CD1c-positive myeloid dendritic cell (primary cell): Measurements from ENCODE around the gene SNAP91.
"Not testable (repeated sequence)": the region's sequence is repeated elsewhere in the genome, so short reads cannot be mapped to it uniquely, and the experiment has no call there.

Experiments
- DNase-seq: peaks from one replicate; pipeline ENCODE4 v3.0.0-alpha.2; 2016; ENCODE audit errors: extremely low spot score

SNAP91 gene, protein sequence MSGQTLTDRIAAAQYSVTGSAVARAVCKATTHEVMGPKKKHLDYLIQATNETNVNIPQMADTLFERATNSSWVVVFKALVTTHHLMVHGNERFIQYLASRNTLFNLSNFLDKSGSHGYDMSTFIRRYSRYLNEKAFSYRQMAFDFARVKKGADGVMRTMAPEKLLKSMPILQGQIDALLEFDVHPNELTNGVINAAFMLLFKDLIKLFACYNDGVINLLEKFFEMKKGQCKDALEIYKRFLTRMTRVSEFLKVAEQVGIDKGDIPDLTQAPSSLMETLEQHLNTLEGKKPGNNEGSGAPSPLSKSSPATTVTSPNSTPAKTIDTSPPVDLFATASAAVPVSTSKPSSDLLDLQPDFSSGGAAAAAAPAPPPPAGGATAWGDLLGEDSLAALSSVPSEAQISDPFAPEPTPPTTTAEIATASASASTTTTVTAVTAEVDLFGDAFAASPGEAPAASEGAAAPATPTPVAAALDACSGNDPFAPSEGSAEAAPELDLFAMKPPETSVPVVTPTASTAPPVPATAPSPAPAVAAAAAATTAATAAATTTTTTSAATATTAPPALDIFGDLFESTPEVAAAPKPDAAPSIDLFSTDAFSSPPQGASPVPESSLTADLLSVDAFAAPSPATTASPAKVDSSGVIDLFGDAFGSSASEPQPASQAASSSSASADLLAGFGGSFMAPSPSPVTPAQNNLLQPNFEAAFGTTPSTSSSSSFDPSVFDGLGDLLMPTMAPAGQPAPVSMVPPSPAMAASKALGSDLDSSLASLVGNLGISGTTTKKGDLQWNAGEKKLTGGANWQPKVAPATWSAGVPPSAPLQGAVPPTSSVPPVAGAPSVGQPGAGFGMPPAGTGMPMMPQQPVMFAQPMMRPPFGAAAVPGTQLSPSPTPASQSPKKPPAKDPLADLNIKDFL

DNA sequence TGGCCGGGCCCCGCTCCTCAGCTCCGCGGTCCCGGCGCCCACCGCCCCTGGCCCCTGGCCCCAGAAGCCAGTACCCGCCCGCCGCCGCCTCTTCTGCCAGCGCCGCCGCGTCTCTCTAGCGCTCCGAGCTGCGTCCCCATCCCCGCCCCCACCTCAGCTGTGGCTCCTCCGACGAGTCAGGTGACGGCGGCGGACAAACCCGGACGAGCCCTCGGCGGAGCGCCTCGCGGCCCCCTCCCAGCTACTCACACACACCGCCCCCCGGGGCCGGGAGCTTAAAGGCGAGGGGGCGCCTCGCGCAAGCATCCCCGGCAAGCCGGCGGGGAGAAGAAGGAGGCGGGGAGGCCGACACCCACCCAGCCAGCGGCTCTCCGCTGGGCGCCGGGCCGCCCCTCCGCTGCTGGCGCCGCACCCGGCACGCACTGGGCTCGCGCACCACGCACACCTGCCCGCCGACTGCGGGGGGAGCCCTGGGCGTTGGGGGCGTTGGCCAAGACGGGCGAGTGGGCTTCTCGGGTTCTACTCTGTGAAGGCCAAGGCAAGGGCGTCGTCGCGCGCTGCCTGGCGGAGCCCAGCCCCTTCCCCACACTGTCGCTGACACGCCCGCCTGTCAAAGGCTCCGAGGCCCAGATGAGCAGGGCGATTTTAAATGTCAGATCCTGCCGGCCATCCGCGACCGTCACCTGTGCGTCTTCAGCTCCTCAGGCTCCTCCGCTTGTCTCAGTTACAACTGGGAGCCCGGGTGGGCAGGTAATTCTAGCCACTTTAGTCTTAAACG lies at the start of gene SNAP91:
SNAP91 (minus strand) TSS at position 132 of the 778 bp plus-strand sequence. CDS start 1,174 bp downstream, outside the sequence.
- DNase-seq, result no peak

DNA sequence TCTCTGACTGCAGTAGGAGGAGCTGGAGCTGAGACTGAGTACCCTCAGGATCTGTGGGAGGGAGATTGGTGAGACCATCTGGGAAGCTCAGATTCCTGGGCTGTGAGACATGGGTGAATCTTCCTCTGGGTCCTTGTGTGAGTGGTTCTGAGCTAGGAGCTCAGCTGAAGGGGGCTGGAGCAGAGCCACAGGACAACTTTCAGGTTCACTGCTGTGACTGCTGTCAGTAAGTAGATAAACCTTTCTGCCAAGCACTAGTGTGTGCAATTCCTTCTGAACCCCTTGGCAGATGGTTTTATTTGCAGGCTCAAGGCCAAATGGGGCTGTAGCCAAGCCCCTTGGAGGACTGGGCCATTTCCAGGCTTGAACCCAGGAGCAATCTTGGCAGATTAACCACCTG lies 49.6 kb upstream of the SNAP91 start:
- no peak for DNase-seq

DNA sequence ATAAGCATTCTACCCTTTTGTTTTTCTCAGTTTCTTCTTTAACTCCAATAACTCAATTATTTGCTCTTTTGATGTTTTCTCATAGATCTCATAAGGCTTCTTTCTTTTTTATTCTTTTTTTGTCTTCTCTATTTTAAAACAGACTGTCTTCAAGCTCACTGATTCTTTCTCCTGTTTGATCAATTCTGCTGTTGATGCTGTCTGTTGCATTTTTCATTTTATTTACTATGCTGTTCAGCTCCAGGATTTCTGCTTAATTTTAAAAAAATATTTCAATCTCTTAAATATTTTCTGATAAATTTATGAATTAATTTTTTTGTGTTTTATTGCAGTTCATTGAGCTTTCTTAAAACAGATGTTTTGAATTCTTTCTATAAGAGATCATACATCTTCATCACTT lies 48.1 kb upstream of the SNAP91 start:
- no peak for DNase-seq

DNA sequence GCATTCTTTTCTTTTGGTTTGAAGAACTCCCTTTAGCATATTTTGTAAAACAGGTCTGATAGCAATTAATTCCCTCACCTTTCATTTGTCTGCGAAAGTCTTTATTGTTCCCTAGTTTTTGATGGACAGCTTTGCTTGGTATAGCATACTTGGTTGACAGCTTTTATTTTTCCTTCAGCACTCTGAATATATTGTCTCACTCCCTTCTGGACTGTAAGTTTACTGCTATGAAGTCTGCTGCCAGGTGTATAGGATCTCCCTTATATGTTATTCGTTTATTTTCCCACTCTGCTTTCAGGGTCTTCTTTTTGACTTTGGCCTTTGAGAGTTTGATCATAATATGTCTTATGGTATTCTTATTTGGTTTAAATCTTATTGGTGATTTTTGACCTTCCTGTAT lies 47.7 kb upstream of the SNAP91 start:
- no peak for DNase-seq

DNA sequence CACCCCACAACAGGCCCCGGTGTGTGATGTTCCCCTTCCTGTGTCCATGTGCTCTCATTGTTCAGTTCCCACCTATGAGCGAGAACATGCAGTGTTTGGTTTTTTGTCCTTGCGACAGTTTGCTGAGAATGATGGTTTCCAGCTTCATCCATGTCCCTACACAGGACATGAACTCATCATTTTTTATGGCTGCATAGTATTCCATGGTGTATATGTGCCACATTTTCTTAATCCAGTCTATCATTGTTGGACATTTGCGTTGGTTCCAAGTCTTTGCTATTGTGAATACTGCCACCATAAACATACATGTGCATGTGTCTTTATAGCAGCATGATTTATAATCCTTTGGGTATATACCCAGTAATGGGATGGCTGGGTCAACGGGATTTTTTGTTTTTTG lies 43.5 kb upstream of the SNAP91 start:
- not testable (repeated sequence) for DNase-seq

DNA sequence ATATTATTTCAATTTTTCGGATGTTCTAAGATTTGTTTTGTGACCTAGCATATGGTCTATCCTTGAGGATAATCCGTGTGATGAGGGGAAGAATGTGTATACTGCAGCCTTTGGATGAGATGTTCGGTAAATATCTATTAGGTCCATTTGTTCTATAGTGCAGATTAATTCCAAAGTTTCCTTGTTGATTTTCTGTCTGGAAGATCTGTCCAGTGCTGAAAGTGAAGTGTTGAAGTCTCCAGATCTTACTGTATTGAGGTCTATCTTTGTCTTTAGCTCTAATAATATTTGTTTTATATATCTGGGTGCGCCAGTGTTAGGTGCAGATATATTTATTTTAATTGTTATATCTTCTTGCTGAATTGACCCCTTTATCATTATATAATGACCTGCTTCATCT lies 32.2 kb upstream of the SNAP91 start:
- no peak for DNase-seq

DNA sequence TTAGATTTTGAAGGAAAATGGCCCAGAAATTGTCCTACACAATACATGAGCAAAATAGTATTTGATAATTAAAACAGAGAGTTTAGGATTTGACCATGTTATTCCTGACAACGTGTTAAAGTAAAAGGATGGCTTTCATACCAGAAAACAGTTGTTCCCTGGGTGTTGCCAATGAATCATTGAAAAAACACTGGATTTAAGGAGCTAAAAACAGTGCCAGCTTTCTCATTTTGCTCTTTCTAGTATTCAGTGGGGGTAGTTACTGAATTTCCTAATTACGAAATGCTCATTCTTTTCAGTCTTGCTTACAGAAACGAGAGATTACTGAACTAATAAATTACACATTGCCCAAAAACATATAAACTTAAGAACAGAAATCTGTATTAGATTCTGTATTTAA lies 26.6 kb upstream of the SNAP91 start:
- no peak for DNase-seq

DNA sequence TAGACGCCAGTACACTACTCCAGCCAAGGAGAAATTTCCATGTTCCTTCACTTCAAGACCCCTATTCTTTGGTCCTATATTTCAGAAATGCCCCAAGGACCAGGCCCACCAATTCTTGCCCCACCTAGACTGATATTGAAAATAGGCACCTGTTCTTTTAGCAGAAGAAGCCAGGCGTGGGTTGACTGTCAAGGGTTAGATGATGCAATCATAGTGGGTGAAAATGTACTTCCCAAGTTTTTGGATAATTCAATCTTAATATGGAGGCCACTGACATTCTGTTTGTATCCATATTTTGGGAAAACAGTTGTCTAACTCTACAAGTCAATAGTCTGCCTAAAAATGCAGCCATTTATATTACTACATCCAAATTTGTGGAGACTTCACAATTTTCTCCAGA lies 21.0 kb upstream of the SNAP91 start:
- DNase-seq, result no peak

DNA sequence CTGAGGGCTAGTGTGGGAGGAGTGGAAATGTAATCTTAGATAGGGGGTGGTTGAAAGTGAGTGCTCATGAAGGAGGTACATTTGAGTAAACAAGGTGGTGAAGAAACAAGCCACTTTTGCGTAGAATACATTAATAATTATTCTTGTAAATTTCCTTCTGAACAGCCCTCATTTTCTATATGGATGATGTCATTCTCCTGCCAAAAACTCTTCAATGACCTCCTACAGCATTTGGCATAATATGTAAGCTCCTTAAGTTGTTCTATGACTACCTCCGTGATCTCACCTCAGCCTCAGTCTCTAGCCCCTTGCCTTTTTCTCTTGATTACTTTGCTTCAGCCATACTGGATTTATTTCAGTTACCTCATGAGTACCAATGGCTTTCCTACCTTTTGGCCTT lies 14.0 kb upstream of the SNAP91 start:
- no peak for DNase-seq

DNA sequence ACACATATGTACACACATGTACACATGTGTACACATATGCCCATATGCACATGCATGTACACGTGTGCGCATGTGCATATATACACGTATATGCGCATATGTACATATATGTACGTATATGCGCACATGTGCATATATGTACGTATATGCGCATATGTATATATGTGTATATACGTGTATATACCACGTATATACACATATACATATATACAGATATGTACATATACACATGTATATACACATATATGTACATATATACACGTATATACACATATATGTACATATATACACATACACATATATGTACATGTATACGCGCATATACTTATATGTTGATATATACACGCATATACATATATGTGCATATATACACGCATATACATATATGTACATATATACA lies 8.9 kb upstream of the SNAP91 start:
- no peak for DNase-seq

DNA sequence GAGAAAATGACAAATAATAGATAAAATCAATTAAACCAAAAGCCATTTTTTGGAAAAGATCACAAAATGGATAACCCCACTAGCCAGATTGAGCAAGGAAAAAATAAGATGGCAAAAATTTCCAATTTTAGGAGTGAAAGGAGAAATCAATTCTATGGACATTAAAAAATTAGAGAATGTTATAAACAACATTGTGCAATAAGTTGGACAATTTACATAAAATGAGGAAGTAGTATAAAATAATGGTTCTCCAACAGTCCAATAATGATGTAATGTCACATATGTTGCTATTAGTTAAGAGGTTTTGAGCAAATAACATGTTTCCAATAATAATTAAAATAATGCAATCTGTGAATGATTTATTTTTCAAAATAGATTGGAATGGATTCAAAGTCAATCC lies 3.1 kb upstream of the SNAP91 start:
- no peak for DNase-seq

DNA sequence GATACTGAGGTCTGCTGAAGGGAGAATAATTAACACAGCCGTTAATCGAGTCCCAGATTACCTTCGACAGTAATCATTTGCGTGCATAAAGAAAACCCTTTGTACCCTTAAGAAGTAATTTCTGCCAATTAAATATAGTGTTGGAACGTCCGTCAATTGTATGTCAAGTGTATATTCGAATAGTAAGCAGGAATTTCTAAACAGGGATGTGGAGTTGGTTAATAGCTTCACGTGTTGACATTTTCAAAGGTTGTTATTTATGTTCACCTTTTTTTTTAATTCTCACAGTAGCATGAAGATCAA lies 798 bp upstream of the SNAP91 start:
- no peak for DNase-seq

DNA sequence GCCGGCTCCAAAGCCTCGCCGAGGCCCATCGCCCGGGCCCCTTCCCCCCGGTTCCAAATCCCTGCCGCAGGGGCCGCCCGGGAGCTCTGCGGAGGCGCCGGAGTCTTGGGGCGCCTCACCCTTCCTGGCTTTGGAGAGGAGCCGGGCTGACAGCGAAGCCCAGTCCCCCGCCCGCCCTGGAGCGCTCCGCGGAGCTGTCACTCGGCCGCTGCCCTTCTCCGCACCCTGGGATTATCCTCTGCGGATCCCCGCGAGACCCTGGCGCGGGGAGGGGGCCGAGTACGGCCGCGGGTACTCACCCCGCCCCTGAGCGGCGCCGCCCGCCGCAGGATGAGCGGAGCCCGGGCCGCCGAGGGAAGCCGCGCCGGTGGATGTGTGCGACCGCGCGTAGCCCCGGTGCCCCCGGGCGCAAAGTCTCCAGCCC lies 343 bp downstream of the SNAP91 start:
- DNase-seq, result no peak

DNA sequence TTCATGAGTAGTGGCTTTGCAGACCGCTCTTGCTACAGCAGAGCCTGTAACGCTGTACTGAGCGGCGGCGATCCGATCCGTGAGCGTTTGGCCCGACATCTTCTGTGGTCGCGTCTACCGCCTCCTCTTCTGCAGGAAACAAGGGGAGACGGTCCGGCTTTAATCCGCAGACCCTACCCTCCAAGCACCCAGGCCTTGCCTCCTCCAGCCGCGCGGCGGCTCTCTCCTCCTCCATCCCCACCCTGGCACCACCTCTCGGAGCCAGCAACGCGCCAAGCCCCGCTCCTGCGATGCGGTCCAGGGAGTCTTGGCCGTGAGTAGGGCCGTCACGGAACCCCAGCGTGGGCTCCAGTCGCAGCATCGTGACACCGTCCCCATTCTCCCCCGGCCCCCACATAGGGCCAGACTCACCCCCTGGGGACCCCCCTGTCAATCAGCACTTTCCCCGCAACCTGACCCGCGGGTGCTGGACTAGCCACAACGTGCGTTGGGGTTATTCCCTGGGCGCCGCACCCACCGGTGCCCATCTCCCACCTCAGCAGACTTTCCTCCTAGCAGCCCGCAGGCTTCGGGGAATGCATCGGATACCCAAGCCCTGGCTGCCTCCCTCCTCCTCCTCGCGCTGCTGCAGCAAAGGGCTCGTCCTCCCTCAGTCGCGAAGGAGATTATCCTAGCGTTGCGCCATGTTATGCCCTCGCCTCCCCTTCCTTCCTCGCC lies 914 bp downstream of the SNAP91 start:
- DNase-seq, result no peak

DNA sequence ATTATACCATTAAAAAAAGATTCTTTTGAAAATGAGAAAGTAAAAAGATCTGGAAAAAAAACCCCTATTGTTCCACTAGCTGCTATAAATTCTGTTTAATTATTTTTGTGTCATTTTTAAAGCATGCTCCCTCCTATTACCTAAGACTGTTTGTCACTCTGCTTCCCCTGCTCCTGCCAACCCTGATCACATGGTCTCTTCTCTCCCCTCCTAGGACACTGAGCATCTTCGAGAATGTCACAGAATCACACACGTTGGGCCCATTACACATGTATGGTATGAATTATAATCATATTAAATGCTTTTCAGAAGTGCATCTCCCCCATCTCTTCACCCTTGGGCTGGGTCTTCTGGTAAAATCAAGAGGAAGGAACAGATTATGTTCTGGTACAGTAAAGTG lies 6.2 kb downstream of the SNAP91 start:
- no peak for DNase-seq

DNA sequence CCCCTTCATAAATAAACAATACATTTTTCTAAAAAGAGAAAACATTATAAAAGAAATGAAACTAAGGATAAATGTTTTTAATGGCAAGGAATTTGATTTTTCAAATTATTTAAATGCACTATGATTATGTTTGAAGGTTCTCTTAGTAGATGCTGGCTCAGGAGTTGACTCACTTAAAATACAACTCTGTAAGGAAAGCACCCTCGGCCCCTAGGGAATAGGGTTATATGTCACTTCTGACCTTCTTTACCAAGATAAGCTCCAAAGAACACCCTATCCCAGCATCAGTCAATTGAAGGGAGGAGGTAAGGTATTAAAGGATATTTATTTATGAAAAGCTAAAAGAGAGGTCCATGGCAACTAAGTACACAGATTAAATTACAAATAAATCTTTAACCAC lies 6.8 kb downstream of the SNAP91 start:
- DNase-seq, result no peak

DNA sequence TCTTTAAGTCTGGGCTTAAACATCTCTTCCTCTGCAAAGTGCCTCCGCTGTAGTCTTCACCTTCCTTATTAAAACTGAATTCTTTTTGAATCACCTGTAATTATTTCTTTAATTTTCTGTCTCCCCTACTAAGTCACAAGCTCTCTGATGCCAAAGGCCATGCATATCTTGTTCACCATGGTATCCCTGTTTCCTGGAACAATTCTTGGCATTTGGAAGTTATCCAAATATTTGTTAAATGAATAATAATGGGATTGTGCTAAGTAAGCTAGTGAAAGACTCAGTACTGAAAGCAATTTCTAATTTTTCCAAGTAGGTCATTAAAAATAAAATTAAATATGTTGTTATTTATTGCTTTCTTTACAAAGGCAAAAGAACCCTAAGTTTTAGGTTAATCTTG lies 12.2 kb downstream of the SNAP91 start:
- no peak for DNase-seq

DNA sequence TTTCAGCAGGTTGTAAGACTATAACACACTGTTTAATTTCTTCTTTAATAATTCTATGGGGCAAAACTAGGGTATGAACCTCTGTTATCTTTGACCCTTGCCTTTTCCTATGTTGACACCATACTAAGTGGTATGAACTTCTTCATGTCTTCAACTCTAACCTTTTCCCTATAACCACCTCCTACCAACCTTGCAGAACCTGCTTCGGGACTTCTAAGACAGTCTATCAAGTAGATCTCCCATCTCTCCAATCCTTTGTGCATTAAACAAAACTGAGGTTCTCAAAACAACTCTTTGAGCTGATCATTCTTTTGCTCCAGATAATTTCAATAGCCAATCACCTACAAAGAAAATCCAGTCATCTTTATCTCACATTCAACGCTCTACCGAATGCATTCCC lies 23.4 kb downstream of the SNAP91 start:
- no peak for DNase-seq

DNA sequence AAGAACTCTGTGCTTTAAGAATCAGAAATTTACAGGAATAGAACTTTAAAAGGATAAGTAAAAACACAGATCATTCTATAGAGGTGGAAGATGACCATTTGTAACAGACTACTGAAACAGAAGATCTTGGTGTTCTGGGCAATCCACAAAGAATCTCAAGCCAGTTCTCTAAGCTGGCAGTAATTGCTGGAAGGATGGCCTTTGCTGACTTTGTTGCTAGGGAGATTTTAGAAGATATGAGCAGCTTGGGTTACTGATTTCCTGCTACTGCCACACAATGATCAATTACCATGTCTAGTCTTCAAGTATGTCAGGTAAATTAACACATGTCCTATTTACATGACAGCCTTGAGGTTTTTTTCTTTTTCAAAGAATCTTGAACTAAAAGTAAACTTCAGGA lies 31.1 kb downstream of the SNAP91 start:
- DNase-seq, result no peak

DNA sequence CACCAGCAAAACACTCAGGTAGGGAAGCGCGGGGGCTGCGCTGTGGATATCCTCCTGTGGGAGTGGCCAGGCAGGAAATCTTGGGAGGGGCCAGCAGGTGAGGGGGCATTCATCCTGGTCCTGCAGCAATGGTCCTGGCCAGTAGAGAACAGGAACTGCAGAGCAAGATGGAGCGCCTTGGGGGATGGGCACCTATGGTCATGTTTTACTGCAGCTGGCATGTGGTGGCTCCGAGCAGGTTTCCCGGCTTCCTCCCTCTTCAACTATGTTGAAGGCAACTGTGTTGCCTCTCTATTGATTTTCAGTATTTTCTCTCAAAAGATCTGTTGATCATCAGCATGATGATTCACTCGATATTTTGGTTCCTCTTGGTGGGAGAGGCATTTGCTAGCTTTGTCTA lies 70.9 kb downstream of the SNAP91 start:
- DNase-seq, result no peak

DNA sequence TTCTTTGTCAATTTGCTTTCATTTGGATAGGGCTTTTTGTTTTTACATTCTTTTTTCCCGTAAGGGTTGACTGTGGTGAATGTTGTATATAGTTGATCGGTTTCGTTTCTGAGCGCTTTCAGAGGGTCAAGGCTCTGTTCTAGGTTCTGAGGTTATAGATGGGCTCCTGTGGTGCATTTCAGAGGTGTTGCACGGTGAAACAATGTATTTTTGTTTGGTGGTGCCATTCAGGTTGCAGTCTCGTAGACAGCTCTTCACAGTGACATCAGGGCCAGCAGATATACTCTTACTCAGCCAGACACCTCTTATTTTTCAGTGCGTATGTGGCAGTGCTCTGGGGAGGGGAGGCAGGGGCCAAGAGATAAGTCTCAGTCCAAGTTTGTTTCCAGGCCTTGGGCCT lies 72.1 kb downstream of the SNAP91 start:
- DNase-seq, result no peak

DNA sequence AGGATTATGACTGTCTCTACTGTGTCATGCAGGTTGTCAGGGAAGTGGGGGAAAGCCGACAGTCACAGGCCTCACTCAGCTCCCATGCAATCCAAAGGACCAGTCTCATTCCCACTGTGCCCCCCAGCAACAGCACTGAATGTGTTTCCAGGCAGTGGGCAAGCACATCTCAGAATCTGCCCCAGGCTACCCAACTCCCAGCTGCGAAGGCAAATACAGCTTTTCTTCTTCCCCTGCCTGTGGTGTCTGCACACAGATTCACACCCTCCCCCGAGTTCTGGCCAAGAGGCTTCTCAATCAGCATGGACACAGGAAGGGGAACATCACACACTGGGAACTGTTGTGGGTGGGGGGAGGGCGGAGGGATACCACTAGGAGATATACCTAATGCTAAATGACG lies 75.3 kb downstream of the SNAP91 start:
- DNase-seq, result no peak
